ENCODE results near the gene SLC22A23.

GRCh38 chr6:3489027-3489757 is 32.3 kb upstream of the SLC22A23 start:
- TF ChIP-seq CTCF (IDR thresholded peaks at IDR 0.05; ENCODE audit: insufficient read depth, low read depth, low read length) (no peak), EZH2 (IDR thresholded peaks at IDR 0.05; ENCODE audit: insufficient read depth, low read length) (no peak)
